HTR-8/SVneo (cell line): ENCODE data around the gene CSHL1.
"Not testable (repeated sequence)": the region's sequence is repeated elsewhere in the genome, so short reads cannot be mapped to it uniquely, and the experiment has no call there.

Experiments used
- DNase-seq: peaks from one replicate; pipeline ENCODE4 v3.0.0; 2011; ENCODE audit warnings: low spot score, mixed read lengths; ENCODE audit not compliant: insufficient read length
- FAIRE-seq: peaks from 2 replicates; lab custom pipeline; 2011; peaks lifted over from hg19 to GRCh38; lab: Jason Lieb, UNC

CSHL1 gene

DNA sequence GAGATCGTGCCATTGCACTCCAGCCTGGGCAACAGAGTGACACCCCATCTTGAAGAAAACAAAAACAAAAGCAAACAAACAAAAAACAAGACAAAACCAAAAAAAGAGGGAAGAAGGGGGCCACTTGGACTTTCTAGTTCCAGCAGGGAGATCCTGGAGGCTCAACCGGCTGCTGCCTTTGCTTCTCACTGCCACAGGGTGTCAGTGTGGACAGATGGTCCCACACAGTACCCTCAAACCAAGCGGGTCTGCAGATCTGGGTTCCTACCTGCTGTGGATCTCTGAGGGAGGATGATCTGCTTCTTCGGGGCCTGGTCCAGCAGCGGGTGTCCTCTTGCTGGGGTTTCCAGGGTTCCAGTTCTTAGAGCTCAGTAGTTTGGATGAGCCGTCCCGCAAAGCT is 44.4 kb downstream of the CSHL1 start:
- DNase-seq, FAIRE-seq: not testable (repeated sequence)
